Measurements from ENCODE around the gene HTR3B. TPM values are rescaled to one million over a fixed set of nuclear protein-coding genes. Genes with fewer than 3 reads are reported as not detected.

HTR3B gene
- not detected for total RNA-seq

- H3K4me1 ChIP-seq (ENCODE audit: insufficient read depth, low read length), result no peaks in the 10 kb centered on the region
- no peaks in the 10 kb centered on the region for H3K9me3 ChIP-seq (ENCODE audit: low read depth, low read length)
- H3K4me3 ChIP-seq (ENCODE audit: low read length), result no peak within 1 kb of the TSS
- H3K27me3 ChIP-seq (ENCODE audit: insufficient read depth, low read length), result peaks cover 10% of the 10 kb centered on the region
Measured at GRCh38 chr11:113904379-113905101, at the start of gene HTR3B. TSS of gene HTR3B (plus strand) at chr11:113904796. CDS start at chr11:113904934, 138 bp downstream.

GRCh38 chr11:113855803-113856202 lies 48.8 kb upstream of the HTR3B start:
- Histone ChIP-seq H3K4me3 (ENCODE audit: low read length) (no peak overlapping the region), H3K4me1 (ENCODE audit: insufficient read depth, low read length) (peaks cover 9% of the 10 kb centered on the region), H3K9me3 (ENCODE audit: low read depth, low read length) (no peaks in the 10 kb centered on the region), H3K27me3 (ENCODE audit: insufficient read depth, low read length) (no peaks in the 10 kb centered on the region)

GRCh38 chr11:113856966-113857759 lies 47.4 kb upstream of the HTR3B start:
- Histone ChIP-seq H3K9me3 (ENCODE audit: low read depth, low read length) (no peaks in the 10 kb centered on the region), H3K4me3 (ENCODE audit: low read length) (no peak overlapping the region), H3K4me1 (ENCODE audit: insufficient read depth, low read length) (peaks cover 11% of the 10 kb centered on the region)

GRCh38 chr11:113859665-113860064 lies 44.9 kb upstream of the HTR3B start:
- Histone ChIP-seq H3K9me3 (ENCODE audit: low read depth, low read length) (no peaks in the 10 kb centered on the region), H3K4me3 (ENCODE audit: low read length) (no peak overlapping the region), H3K27me3 (ENCODE audit: insufficient read depth, low read length) (no peaks in the 10 kb centered on the region), H3K4me1 (ENCODE audit: insufficient read depth, low read length) (peaks cover 11% of the 10 kb centered on the region)

More at GRCh38 chr11:113856966-113857759, 47.4 kb upstream of the HTR3B start:
- H3K27me3 ChIP-seq (ENCODE audit: insufficient read depth, low read length), result no peaks in the 10 kb centered on the region

GRCh38 chr11:113862435-113862834 lies 42.2 kb upstream of the HTR3B start:
- Histone ChIP-seq H3K4me3 (ENCODE audit: low read length) (no peak overlapping the region), H3K4me1 (ENCODE audit: insufficient read depth, low read length) (peaks cover 11% of the 10 kb centered on the region), H3K9me3 (ENCODE audit: low read depth, low read length) (no peaks in the 10 kb centered on the region), H3K27me3 (ENCODE audit: insufficient read depth, low read length) (no peaks in the 10 kb centered on the region)

- Histone ChIP-seq H3K9me3 (ENCODE audit: low read depth, low read length) (no peaks in the 10 kb centered on the region), H3K27me3 (ENCODE audit: insufficient read depth, low read length) (no peaks in the 10 kb centered on the region), H3K4me3 (ENCODE audit: low read length) (no peak overlapping the region), H3K4me1 (ENCODE audit: insufficient read depth, low read length) (peaks cover 18% of the 10 kb centered on the region)
Measured at GRCh38 chr11:113864410-113864809, 40.2 kb upstream of the HTR3B start.

- Histone ChIP-seq H3K9me3 (ENCODE audit: low read depth, low read length) (no peaks in the 10 kb centered on the region), H3K4me3 (ENCODE audit: low read length) (no peak overlapping the region), H3K27me3 (ENCODE audit: insufficient read depth, low read length) (no peaks in the 10 kb centered on the region), H3K4me1 (ENCODE audit: insufficient read depth, low read length) (peaks cover 15% of the 10 kb centered on the region)
Measured at GRCh38 chr11:113865873-113866272, 38.7 kb upstream of the HTR3B start.

- H3K4me3 ChIP-seq (ENCODE audit: low read length), result no peak overlapping the region
- no peaks in the 10 kb centered on the region for H3K27me3 ChIP-seq (ENCODE audit: insufficient read depth, low read length)
- no peaks in the 10 kb centered on the region for H3K9me3 ChIP-seq (ENCODE audit: low read depth, low read length)
- H3K4me1 ChIP-seq (ENCODE audit: insufficient read depth, low read length), result peaks cover 13% of the 10 kb centered on the region
Measured at GRCh38 chr11:113867843-113868503, 36.6 kb upstream of the HTR3B start.

GRCh38 chr11:113871336-113871735 lies 33.3 kb upstream of the HTR3B start:
- Histone ChIP-seq H3K4me3 (ENCODE audit: low read length) (no peak overlapping the region), H3K4me1 (ENCODE audit: insufficient read depth, low read length) (peaks cover 36% of the 10 kb centered on the region), H3K9me3 (ENCODE audit: low read depth, low read length) (no peaks in the 10 kb centered on the region), H3K27me3 (ENCODE audit: insufficient read depth, low read length) (no peaks in the 10 kb centered on the region)

GRCh38 chr11:113873236-113873626 lies 31.4 kb upstream of the HTR3B start:
- Histone ChIP-seq H3K4me1 (ENCODE audit: insufficient read depth, low read length) (peaks cover 47% of the 10 kb centered on the region), H3K9me3 (ENCODE audit: low read depth, low read length) (no peaks in the 10 kb centered on the region), H3K27me3 (ENCODE audit: insufficient read depth, low read length) (no peaks in the 10 kb centered on the region), H3K4me3 (ENCODE audit: low read length) (no peak overlapping the region)

- Histone ChIP-seq H3K27me3 (ENCODE audit: insufficient read depth, low read length) (no peaks in the 10 kb centered on the region), H3K4me3 (ENCODE audit: low read length) (peak overlapping the region; percentile 85), H3K9me3 (ENCODE audit: low read depth, low read length) (no peaks in the 10 kb centered on the region), H3K4me1 (ENCODE audit: insufficient read depth, low read length) (peaks cover 41% of the 10 kb centered on the region)
Measured at GRCh38 chr11:113874096-113874495, 30.5 kb upstream of the HTR3B start.

GRCh38 chr11:113874581-113875233 lies 29.9 kb upstream of the HTR3B start:
- Histone ChIP-seq H3K4me1 (ENCODE audit: insufficient read depth, low read length) (peaks cover 34% of the 10 kb centered on the region), H3K4me3 (ENCODE audit: low read length) (peak overlapping the region; percentile 85), H3K9me3 (ENCODE audit: low read depth, low read length) (no peaks in the 10 kb centered on the region), H3K27me3 (ENCODE audit: insufficient read depth, low read length) (no peaks in the 10 kb centered on the region)

GRCh38 chr11:113875234-113876073 lies 29.1 kb upstream of the HTR3B start, which contains the start of gene USP28:
TSS of gene USP28 (minus strand) at chr11:113875572. CDS start at chr11:113875501, 71 bp downstream.
- H3K4me1 ChIP-seq (ENCODE audit: insufficient read depth, low read length), result peaks cover 34% of the 10 kb centered on the region
- H3K27me3 ChIP-seq (ENCODE audit: insufficient read depth, low read length), result no peaks in the 10 kb centered on the region
- no peaks in the 10 kb centered on the region for H3K9me3 ChIP-seq (ENCODE audit: low read depth, low read length)
- H3K4me3 ChIP-seq (ENCODE audit: low read length), result peak within 1 kb of the TSS; percentile 85
